ENCODE results near the gene USH1G. TPM values are rescaled to one million over a fixed set of nuclear protein-coding genes. Genes with fewer than 3 reads are reported as not detected.
"Not testable (repeated sequence)": the region's sequence is repeated elsewhere in the genome, so short reads cannot be mapped to it uniquely, and the experiment has no call there.

The USH1G gene
- total and polyA plus RNA-seq, 2 experiments from 2014 or later, result 0.65 to 1.6 TPM

DNA sequence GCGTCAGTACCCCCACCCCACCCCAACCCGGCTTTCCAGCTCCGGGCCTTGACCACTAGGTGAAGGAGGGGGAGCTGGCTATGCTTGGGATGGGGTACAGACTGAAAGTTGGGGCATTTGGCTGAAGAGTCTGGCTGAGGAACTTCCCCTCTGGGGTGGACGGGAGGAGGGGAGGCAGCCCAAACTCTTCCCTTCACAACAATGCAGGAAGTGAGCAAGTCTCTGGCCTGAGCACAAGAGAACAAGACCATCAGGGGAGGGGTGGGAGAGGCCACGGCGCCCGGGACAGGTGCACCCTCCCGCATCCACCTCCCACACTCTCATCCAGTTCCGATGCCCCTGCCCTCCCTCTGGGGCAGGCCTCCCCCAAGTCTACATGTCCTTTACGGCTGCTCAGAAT lies 5.6 kb downstream of the USH1G start:
- H3K4me1 ChIP-seq (ENCODE audit: insufficient read depth), result peaks cover 8% of the 10 kb centered on the region
- TF ChIP-seq EZH2phosphoT487 (IDR thresholded peaks at IDR 0.05; ENCODE audit: low read depth, severe bottlenecking, unreplicated experiment), result no peak
- no peak for TF ChIP-seq EZH2 (IDR thresholded peaks at IDR 0.05; ENCODE audit: borderline replicate concordance)
- TF ChIP-seq CTCF (IDR thresholded peaks at IDR 0.05; ENCODE audit: poor library complexity), result no peak
- H3K4me3 ChIP-seq, result no peak overlapping the region
- peaks cover 3% of the 10 kb centered on the region for H3K27me3 ChIP-seq
- H3K9me3 ChIP-seq (ENCODE audit: low read depth), result no peaks in the 10 kb centered on the region
- WGBS (ENCODE audit: low lambda C conversion rate, missing lambda C conversion rate), result 86% methylated on average over 8 of the region's 10 CpGs
- no peak overlapping the region for H2AFZ ChIP-seq
- H3K36me3 ChIP-seq (replicated peaks; ENCODE audit: insufficient read depth, low read depth), result no peaks in the 10 kb centered on the region
- DNase-seq (ENCODE audit: low spot score), result no peak
- no peak overlapping the region for H3K4me2 ChIP-seq
- H4K20me1 ChIP-seq (ENCODE audit: insufficient read depth, poor library complexity, severe bottlenecking), result no peaks in the 10 kb centered on the region
- no peaks in the 10 kb centered on the region for H3K9me2 ChIP-seq (replicated peaks; ENCODE audit: insufficient read depth)
- no peak overlapping the region for H3K27ac ChIP-seq
- H3K79me2 ChIP-seq, result no peaks in the 10 kb centered on the region

GRCh38 chr17:74916851-74917199 lies 6.2 kb downstream of the USH1G start:
- DNase-seq (ENCODE audit: low spot score), result no peak
- Histone ChIP-seq H3K4me2 (no peak overlapping the region), H2AFZ (no peak overlapping the region), H3K4me3 (no peak overlapping the region), H4K20me1 (ENCODE audit: insufficient read depth, poor library complexity, severe bottlenecking) (no peaks in the 10 kb centered on the region), H3K79me2 (no peaks in the 10 kb centered on the region), H3K9me3 (ENCODE audit: low read depth) (no peaks in the 10 kb centered on the region), H3K27ac (no peak overlapping the region), H3K27me3 (no peaks in the 10 kb centered on the region), H3K36me3 (replicated peaks; ENCODE audit: insufficient read depth, low read depth) (no peaks in the 10 kb centered on the region), H3K9me2 (replicated peaks; ENCODE audit: insufficient read depth) (no peaks in the 10 kb centered on the region), H3K4me1 (ENCODE audit: insufficient read depth) (peaks cover 11% of the 10 kb centered on the region)
- 96% methylated on average over 11 of the region's 11 CpGs for WGBS (ENCODE audit: low lambda C conversion rate, missing lambda C conversion rate)
- TF ChIP-seq CTCF (IDR thresholded peaks at IDR 0.05; ENCODE audit: poor library complexity), result no peak
- TF ChIP-seq EZH2phosphoT487 (IDR thresholded peaks at IDR 0.05; ENCODE audit: low read depth, severe bottlenecking, unreplicated experiment), result no peak
- no peak for TF ChIP-seq EZH2 (IDR thresholded peaks at IDR 0.05; ENCODE audit: borderline replicate concordance)

DNA sequence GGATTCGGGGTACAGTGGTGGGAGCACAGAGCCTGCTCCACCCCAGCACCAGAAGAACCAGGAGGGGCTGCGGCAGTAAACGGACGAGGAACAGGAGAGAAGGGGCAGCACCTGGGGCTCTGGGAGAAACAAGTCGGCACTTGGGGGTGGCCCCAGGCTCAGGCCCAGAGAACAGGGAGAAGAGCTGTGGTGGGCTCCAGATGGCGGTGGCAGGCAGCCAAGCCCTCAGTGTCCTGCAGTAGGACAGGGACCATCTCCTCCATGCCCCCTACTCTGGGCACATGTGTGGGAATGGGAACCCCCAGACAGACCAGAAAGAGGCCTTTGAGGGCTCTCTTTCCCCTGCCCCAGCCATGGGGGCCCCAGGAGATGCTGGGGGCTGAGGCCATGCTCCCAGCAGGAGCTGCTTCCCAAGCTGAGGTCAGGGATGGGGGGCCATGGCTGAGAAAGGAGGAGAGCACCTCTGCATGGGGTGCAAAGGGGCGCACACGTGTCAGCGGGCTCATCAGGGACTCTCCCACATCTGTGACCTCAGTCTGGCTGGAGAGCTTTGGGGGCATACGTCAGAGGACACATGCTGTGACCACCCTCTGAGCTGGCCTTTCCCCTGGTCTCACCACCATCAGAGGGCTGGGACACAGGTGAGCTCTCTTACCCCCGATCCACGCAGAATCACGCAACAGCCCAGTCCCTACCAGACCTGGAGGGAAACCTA lies 6.8 kb downstream of the USH1G start:
- 96% methylated on average over 13 of the region's 13 CpGs for WGBS (ENCODE audit: low lambda C conversion rate, missing lambda C conversion rate)
- no peaks in the 10 kb centered on the region for H3K27me3 ChIP-seq
- peaks cover 8% of the 10 kb centered on the region for H3K4me1 ChIP-seq (ENCODE audit: insufficient read depth)
- H3K4me3 ChIP-seq, result no peak overlapping the region
- no peak for DNase-seq (ENCODE audit: low spot score)
- H3K4me2 ChIP-seq, result no peak overlapping the region
- H3K9me2 ChIP-seq (replicated peaks; ENCODE audit: insufficient read depth), result no peaks in the 10 kb centered on the region
- TF ChIP-seq CTCF (IDR thresholded peaks at IDR 0.05; ENCODE audit: poor library complexity) (no peak), EZH2 (IDR thresholded peaks at IDR 0.05; ENCODE audit: borderline replicate concordance) (no peak)
- no peaks in the 10 kb centered on the region for H3K79me2 ChIP-seq
- H4K20me1 ChIP-seq (ENCODE audit: insufficient read depth, poor library complexity, severe bottlenecking), result no peaks in the 10 kb centered on the region
- H3K36me3 ChIP-seq (replicated peaks; ENCODE audit: insufficient read depth, low read depth), result no peaks in the 10 kb centered on the region
- H2AFZ ChIP-seq, result no peak overlapping the region
- no peaks in the 10 kb centered on the region for H3K9me3 ChIP-seq (ENCODE audit: low read depth)
- no peak overlapping the region for H3K27ac ChIP-seq

GRCh38 chr17:74911423-74911822 lies 11.6 kb downstream of the USH1G start:
- WGBS (ENCODE audit: low lambda C conversion rate, missing lambda C conversion rate), result 54% methylated on average over 8 of the region's 8 CpGs
- H3K4me3 ChIP-seq; DNase-seq (ENCODE audit: low spot score): not testable (repeated sequence)

DNA sequence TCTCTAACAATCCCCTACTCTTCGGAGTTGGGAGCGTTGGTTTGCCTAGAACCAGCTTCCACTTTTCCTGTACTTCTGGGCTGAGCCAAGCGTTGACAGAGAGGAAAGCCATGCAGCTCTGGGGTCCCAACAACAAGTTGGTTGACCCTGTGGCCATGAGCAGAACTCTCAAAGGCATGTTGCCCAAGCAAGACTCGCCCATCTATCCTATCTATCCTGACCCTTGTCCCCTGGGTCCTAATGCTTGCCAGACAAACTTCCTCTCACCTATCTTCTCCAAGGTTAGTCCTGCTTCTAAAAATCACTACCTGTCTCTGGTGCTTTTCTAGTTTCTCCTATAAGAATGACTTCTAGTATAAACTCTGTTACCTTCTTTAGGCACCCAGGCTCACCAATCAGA lies 14.0 kb downstream of the USH1G start:
- not testable (repeated sequence) for H3K27me3 ChIP-seq; H3K27ac ChIP-seq; H3K79me2 ChIP-seq; H3K9me2 ChIP-seq (replicated peaks; ENCODE audit: insufficient read depth); DNase-seq (ENCODE audit: low spot score); H3K4me2 ChIP-seq; H3K36me3 ChIP-seq (replicated peaks; ENCODE audit: insufficient read depth, low read depth); H3K4me3 ChIP-seq; H3K9me3 ChIP-seq (ENCODE audit: low read depth); H4K20me1 ChIP-seq (ENCODE audit: insufficient read depth, poor library complexity, severe bottlenecking); H2AFZ ChIP-seq
- H3K4me1 ChIP-seq (ENCODE audit: insufficient read depth), result peaks cover 17% of the 10 kb centered on the region
- 61% methylated on average over 4 of the region's 4 CpGs for WGBS (ENCODE audit: low lambda C conversion rate, missing lambda C conversion rate)

More at GRCh38 chr17:74911423-74911822, 11.6 kb downstream of the USH1G start:
- Histone ChIP-seq H3K27ac (peak overlapping the region; percentile 87), H3K4me1 (ENCODE audit: insufficient read depth) (peaks cover 17% of the 10 kb centered on the region)
- H2AFZ ChIP-seq; H3K9me3 ChIP-seq (ENCODE audit: low read depth); H3K9me2 ChIP-seq (replicated peaks; ENCODE audit: insufficient read depth); H3K79me2 ChIP-seq; H3K36me3 ChIP-seq (replicated peaks; ENCODE audit: insufficient read depth, low read depth); H4K20me1 ChIP-seq (ENCODE audit: insufficient read depth, poor library complexity, severe bottlenecking); H3K27me3 ChIP-seq; H3K4me2 ChIP-seq: not testable (repeated sequence)

All from hepatocyte (in vitro differentiated cells).